Muscle layer of duodenum (tissue), 2 donors: ENCODE measurements around the gene ASB14.

Experiments used
- H3K27ac ChIP-seq: one replicate; pipeline ENCODE4 v1.7.0; 2013; ENCODE audit warnings: mild to moderate bottlenecking, low read length
- H3K27me3 ChIP-seq: one replicate; pipeline ENCODE4 v1.7.0; 2013; ENCODE audit warnings: low read depth, mild to moderate bottlenecking, control low read depth, low read length
- H3K36me3 ChIP-seq, 2 donors: one replicate each; pipeline ENCODE4 v1.7.0; 2013; ENCODE audit warnings: low read length in 2 of 2, control low read depth in 1 of 2, mild to moderate bottlenecking in 1 of 2; ENCODE audit not compliant: insufficient read depth in 2 of 2, control insufficient read depth in 1 of 2
- H3K4me1 ChIP-seq, 2 donors: one replicate each; pipeline ENCODE4 v1.7.0; 2013; ENCODE audit warnings: low read length in 2 of 2, mild to moderate bottlenecking in 2 of 2, control low read depth in 1 of 2, moderate library complexity in 1 of 2; ENCODE audit not compliant: insufficient read depth in 2 of 2, control insufficient read depth in 1 of 2
- H3K4me3 ChIP-seq, 2 donors: one replicate each; pipeline ENCODE4 v1.7.0; 2013; ENCODE audit warnings: low read length in 2 of 2, low read depth in 1 of 2, mild to moderate bottlenecking in 1 of 2
- H3K9me3 ChIP-seq, 2 donors: one replicate each; pipeline ENCODE4 v1.7.0; 2013; ENCODE audit warnings: low read length in 2 of 2, control low read depth in 1 of 2, mild to moderate bottlenecking in 1 of 2; ENCODE audit not compliant: control insufficient read depth in 1 of 2
- donor health status: healthy.

ASB14 gene

GRCh38 chr3:57257678-57258077 is 34.8 kb downstream of the ASB14 start:
- Histone ChIP-seq H3K36me3 (peaks cover 28 to 48% of the 10 kb centered on the region in 2 donors), H3K9me3 (no peaks in the 10 kb centered on the region), H3K27ac (no peak overlapping the region), H3K4me3 (no peak overlapping the region), H3K27me3 (no peaks in the 10 kb centered on the region), H3K4me1 (peaks cover 0 to 4% of the 10 kb centered on the region in 2 donors)

GRCh38 chr3:57256844-57257243 is 35.6 kb downstream of the ASB14 start:
- Histone ChIP-seq H3K9me3 (no peaks in the 10 kb centered on the region), H3K36me3 (peaks cover 30 to 49% of the 10 kb centered on the region in 2 donors), H3K27me3 (no peaks in the 10 kb centered on the region), H3K4me3 (no peak overlapping the region), H3K27ac (no peak overlapping the region), H3K4me1 (peaks cover 0 to 7% of the 10 kb centered on the region in 2 donors)

GRCh38 chr3:57252404-57252803 is 40.1 kb downstream of the ASB14 start:
- Histone ChIP-seq H3K9me3 (no peaks in the 10 kb centered on the region), H3K27me3 (no peaks in the 10 kb centered on the region), H3K4me3 (no peak overlapping the region), H3K27ac (no peak overlapping the region), H3K4me1 (peaks cover 0 to 7% of the 10 kb centered on the region in 2 donors), H3K36me3 (peaks cover 29 to 40% of the 10 kb centered on the region in 2 donors)

GRCh38 chr3:57244946-57245345 is 47.5 kb downstream of the ASB14 start:
- Histone ChIP-seq H3K9me3 (no peaks in the 10 kb centered on the region), H3K4me3 (no peak overlapping the region), H3K27me3 (no peaks in the 10 kb centered on the region), H3K4me1 (no peaks in the 10 kb centered on the region), H3K27ac (no peak overlapping the region), H3K36me3 (peaks cover 64 to 75% of the 10 kb centered on the region in 2 donors)

GRCh38 chr3:57234613-57235575 is 57.6 kb downstream of the ASB14 start:
- H3K27me3 ChIP-seq: no peaks in the 10 kb centered on the region
- H3K36me3 ChIP-seq: peaks cover 11 to 18% of the 10 kb centered on the region in 2 donors
- H3K4me3 ChIP-seq: no peak overlapping the region
- H3K27ac ChIP-seq: no peak overlapping the region
- H3K9me3 ChIP-seq: no peaks in the 10 kb centered on the region
- peaks cover 0 to 15% of the 10 kb centered on the region in 2 donors for H3K4me1 ChIP-seq

GRCh38 chr3:57233799-57234198 is 58.7 kb downstream of the ASB14 start:
- no peaks in the 10 kb centered on the region for H3K9me3 ChIP-seq
- no peak overlapping the region for H3K4me3 ChIP-seq
- no peak overlapping the region for H3K27ac ChIP-seq
- peaks cover 0 to 26% of the 10 kb centered on the region in 2 donors for H3K4me1 ChIP-seq
- H3K36me3 ChIP-seq: peaks cover 9 to 18% of the 10 kb centered on the region in 2 donors
- no peaks in the 10 kb centered on the region for H3K27me3 ChIP-seq

- no peaks in the 10 kb centered on the region for H3K36me3 ChIP-seq
- no peaks in the 10 kb centered on the region for H3K27me3 ChIP-seq
- no peaks in the 10 kb centered on the region for H3K9me3 ChIP-seq
- peaks cover 0 to 31% of the 10 kb centered on the region in 2 donors for H3K4me1 ChIP-seq
- H3K4me3 ChIP-seq: no peak overlapping the region
- no peak overlapping the region for H3K27ac ChIP-seq
Measured at GRCh38 chr3:57230006-57230405, 62.5 kb downstream of the ASB14 start.

- Histone ChIP-seq H3K27me3 (no peaks in the 10 kb centered on the region), H3K4me3 (peak overlapping the region; percentile 77 to 94), H3K27ac (peak overlapping the region; percentile 76), H3K9me3 (no peaks in the 10 kb centered on the region), H3K36me3 (no peaks in the 10 kb centered on the region), H3K4me1 (peaks cover 0 to 31% of the 10 kb centered on the region in 2 donors)
Measured at GRCh38 chr3:57227930-57228751, 64.3 kb downstream of the ASB14 start.

- peak within 1 kb of the TSS; percentile 76 for H3K27ac ChIP-seq
- H3K4me3 ChIP-seq: peak within 1 kb of the TSS; percentile 77 to 94
- H3K9me3 ChIP-seq: no peaks in the 10 kb centered on the region
- H3K27me3 ChIP-seq: no peaks in the 10 kb centered on the region
- no peaks in the 10 kb centered on the region for H3K36me3 ChIP-seq
- peaks cover 0 to 31% of the 10 kb centered on the region in 2 donors for H3K4me1 ChIP-seq
Measured at GRCh38 chr3:57227204-57227929, 65.1 kb downstream of the ASB14 start, which contains the start of gene APPL1. TSS of gene APPL1 (plus strand) at chr3:57227729. CDS start at chr3:57227884, 155 bp downstream.

- no peaks in the 10 kb centered on the region for H3K9me3 ChIP-seq
- no peak overlapping the region for H3K4me3 ChIP-seq
- no peak overlapping the region for H3K27ac ChIP-seq
- H3K36me3 ChIP-seq: no peaks in the 10 kb centered on the region
- H3K4me1 ChIP-seq: peaks cover 0 to 23% of the 10 kb centered on the region in 2 donors
- H3K27me3 ChIP-seq: no peaks in the 10 kb centered on the region
Measured at GRCh38 chr3:57226176-57226575, 66.3 kb downstream of the ASB14 start.
